ENCODE results near the gene HOXD9. TPM values are rescaled to one million over a fixed set of nuclear protein-coding genes. Genes with fewer than 3 reads are reported as not detected.
A peak's percentile ranks its signal among the peaks of the same experiment; 100 is the strongest.

Gene HOXD9
- total RNA-seq, 1 experiment from 2014 or later: not detected

- no peaks in the 10 kb centered on the region for H3K36me3 Mint-ChIP-seq (ENCODE audit: insufficient read depth, unreplicated experiment)
- DNase-seq: no peak
- H3K9me3 Mint-ChIP-seq (ENCODE audit: unreplicated experiment): no peaks in the 10 kb centered on the region
- no peak overlapping the region for H3K4me3 ChIP-seq (ENCODE audit: low read depth, low read length)
- POLR2A ChIA-PET: no interaction called here
- peaks cover 22% of the 10 kb centered on the region for H3K4me1 Mint-ChIP-seq (ENCODE audit: low read depth, unreplicated experiment)
- H3K36me3 ChIP-seq (ENCODE audit: control insufficient read depth, insufficient read depth, low read length): no peaks in the 10 kb centered on the region
- H3K4me3 Mint-ChIP-seq (ENCODE audit: unreplicated experiment): no peak overlapping the region
- peaks cover 10% of the 10 kb centered on the region for H3K27me3 ChIP-seq (replicated peaks; ENCODE audit: control insufficient read depth, insufficient read depth, low read length)
- no TSS peak for BruUV-seq (replicated peaks)
- CTCF ChIA-PET: no interaction called here
- H3K27ac Mint-ChIP-seq (ENCODE audit: unreplicated experiment): no peak overlapping the region
- no peaks in the 10 kb centered on the region for H3K9me3 ChIP-seq
- peaks cover 53% of the 10 kb centered on the region for H3K27me3 Mint-ChIP-seq (ENCODE audit: insufficient read depth, unreplicated experiment)
- peaks cover 23% of the 10 kb centered on the region for H3K4me1 ChIP-seq
- intact Hi-C loops (cut with micrococcal nuclease; ENCODE audit: unreplicated experiment): no loop called here
- TF ChIP-seq CTCF (IDR thresholded peaks at IDR 0.05; ENCODE audit: insufficient read depth in 1 of 2, low read depth in 1 of 2, low read length in 1 of 2, severe bottlenecking in 1 of 2, unreplicated experiment in 1 of 2): no peak
Measured at GRCh38 chr2:176134035-176134434, 11.5 kb downstream of the HOXD9 start.

GRCh38 chr2:176135035-176135440, 12.5 kb downstream of the HOXD9 start:
- CTCF ChIA-PET: no interaction called here
- no peaks in the 10 kb centered on the region for H3K36me3 Mint-ChIP-seq (ENCODE audit: insufficient read depth, unreplicated experiment)
- Histone ChIP-seq H3K36me3 (ENCODE audit: control insufficient read depth, insufficient read depth, low read length) (no peaks in the 10 kb centered on the region), H3K9me3 (no peaks in the 10 kb centered on the region), H3K4me3 (ENCODE audit: low read depth, low read length) (no peak overlapping the region), H3K4me1 (peaks cover 19% of the 10 kb centered on the region), H3K27me3 (replicated peaks; ENCODE audit: control insufficient read depth, insufficient read depth, low read length) (peaks cover 8% of the 10 kb centered on the region)
- peaks cover 20% of the 10 kb centered on the region for H3K4me1 Mint-ChIP-seq (ENCODE audit: low read depth, unreplicated experiment)
- BruUV-seq (replicated peaks): no TSS peak
- intact Hi-C loops (cut with micrococcal nuclease; ENCODE audit: unreplicated experiment): loop anchor here (1.0 to 5.0 kb wide), 2 partner anchors 52 to 320 kb away; partner anchors contain the start of gene HOXD1
- no peak for DNase-seq
- peaks cover 53% of the 10 kb centered on the region for H3K27me3 Mint-ChIP-seq (ENCODE audit: insufficient read depth, unreplicated experiment)
- TF ChIP-seq CTCF (IDR thresholded peaks at IDR 0.05; ENCODE audit: insufficient read depth in 1 of 2, low read depth in 1 of 2, low read length in 1 of 2, severe bottlenecking in 1 of 2, unreplicated experiment in 1 of 2): no peak
- POLR2A ChIA-PET: no interaction called here
- H3K9me3 Mint-ChIP-seq (ENCODE audit: unreplicated experiment): no peaks in the 10 kb centered on the region
- H3K4me3 Mint-ChIP-seq (ENCODE audit: unreplicated experiment): peak overlapping the region; percentile 76
- no peak overlapping the region for H3K27ac Mint-ChIP-seq (ENCODE audit: unreplicated experiment)

GRCh38 chr2:176136374-176137251, 14.1 kb downstream of the HOXD9 start:
- Mint-ChIP-seq H3K36me3 (ENCODE audit: insufficient read depth, unreplicated experiment) (no peaks in the 10 kb centered on the region), H3K4me3 (ENCODE audit: unreplicated experiment) (peak overlapping the region; percentile 76), H3K27ac (ENCODE audit: unreplicated experiment) (no peak overlapping the region), H3K4me1 (ENCODE audit: low read depth, unreplicated experiment) (peaks cover 13% of the 10 kb centered on the region), H3K9me3 (ENCODE audit: unreplicated experiment) (no peaks in the 10 kb centered on the region), H3K27me3 (ENCODE audit: insufficient read depth, unreplicated experiment) (peaks cover 49% of the 10 kb centered on the region)
- Histone ChIP-seq H3K9me3 (no peaks in the 10 kb centered on the region), H3K4me1 (peaks cover 14% of the 10 kb centered on the region; the same call in 1 of the 2 replicates), H3K27me3 (replicated peaks; ENCODE audit: control insufficient read depth, insufficient read depth, low read length) (peaks cover 4% of the 10 kb centered on the region), H3K36me3 (ENCODE audit: control insufficient read depth, insufficient read depth, low read length) (no peaks in the 10 kb centered on the region), H3K4me3 (ENCODE audit: low read depth, low read length) (peak overlapping the region; percentile 52)
- intact Hi-C loops (cut with micrococcal nuclease; ENCODE audit: unreplicated experiment): loop anchor here (5.0 kb wide), 1 partner anchor 51 kb away; the partner anchor contains the start of gene HOXD1
- ChIA-PET CTCF (interaction anchor here (0.5 to 1.0 kb wide), 2 partner anchors 9 to 318 kb away, joined by 3 to 5 read pairs; no protein-coding TSS in a partner anchor), POLR2A (no interaction called here)
- no peak for TF ChIP-seq CTCF (IDR thresholded peaks at IDR 0.05; ENCODE audit: insufficient read depth in 1 of 2, low read depth in 1 of 2, low read length in 1 of 2, severe bottlenecking in 1 of 2, unreplicated experiment in 1 of 2)
- BruUV-seq (replicated peaks): no TSS peak
- DNase-seq: peak; percentile 52 to 53

Measured in Caco-2 (cell line).